T-helper 2 cell treated with Interferon-gamma antibody and Interleukin-4, amounts not matched to agents 100 ng/mL and 5 ng/mL, for 36 hours (primary cell): ENCODE data around the gene GRHL1. TPM values are rescaled to one million over a fixed set of nuclear protein-coding genes. Genes with fewer than 3 reads are reported as not detected.
"Not testable (repeated sequence)": the region's sequence is repeated elsewhere in the genome, so short reads cannot be mapped to it uniquely, and the experiment has no call there.

Experiments used
- intact Hi-C: fragments of 100-400 bp; cut with micrococcal nuclease; formaldehyde crosslinking; loops from one replicate; pipeline ENCODE4 v1.15.1; 2023
- total RNA-seq: library from RNA; stranded (reverse); gene quantifications from 2 replicates; pipeline ENCODE4 v1.2.3, GENCODE V29; 2022

The GRHL1 gene
- total RNA-seq, 1 donor from 2014 or later: 0.75 TPM

DNA sequence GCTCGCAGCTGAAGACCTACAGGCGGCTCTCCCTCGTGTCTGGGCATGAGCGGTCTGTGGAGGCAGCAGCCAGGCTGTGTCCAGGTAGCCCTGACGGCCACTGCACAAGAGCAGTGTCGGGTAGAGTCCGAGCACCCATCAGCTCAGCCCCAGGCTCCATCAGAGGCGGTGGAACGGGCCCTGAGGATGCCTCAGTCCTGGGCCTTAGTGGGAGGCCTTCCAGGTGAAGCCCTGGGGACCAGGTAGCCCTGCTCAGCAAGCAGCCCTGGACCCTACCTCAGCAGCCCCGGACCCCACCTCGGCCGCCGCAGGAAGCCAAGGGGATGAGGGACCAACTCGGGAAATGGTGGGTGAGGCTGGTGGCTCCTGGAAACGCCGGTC lies 70.5 kb downstream of the GRHL1 start:
- intact Hi-C loops: no loop called here

DNA sequence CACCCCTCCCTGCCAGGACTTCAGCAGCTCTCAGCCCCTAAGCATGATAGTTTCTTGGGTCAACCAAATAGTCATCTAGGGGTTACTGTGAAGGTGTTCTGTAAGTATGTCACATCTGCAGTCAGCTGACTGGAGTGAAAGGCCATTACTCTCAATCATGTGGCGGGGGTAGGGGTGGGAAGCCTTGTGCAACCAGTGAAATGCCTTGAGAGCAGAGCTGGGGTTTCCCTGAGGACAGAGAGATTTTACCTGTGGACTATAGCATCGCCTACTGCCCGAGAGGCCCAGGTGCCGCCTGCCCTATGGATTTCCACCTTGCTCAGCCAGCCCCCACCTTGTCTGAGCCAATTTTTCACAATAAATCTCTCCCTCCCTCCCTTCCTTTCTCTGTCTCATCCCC lies 71.0 kb downstream of the GRHL1 start:
- intact Hi-C loops: no loop called here

DNA sequence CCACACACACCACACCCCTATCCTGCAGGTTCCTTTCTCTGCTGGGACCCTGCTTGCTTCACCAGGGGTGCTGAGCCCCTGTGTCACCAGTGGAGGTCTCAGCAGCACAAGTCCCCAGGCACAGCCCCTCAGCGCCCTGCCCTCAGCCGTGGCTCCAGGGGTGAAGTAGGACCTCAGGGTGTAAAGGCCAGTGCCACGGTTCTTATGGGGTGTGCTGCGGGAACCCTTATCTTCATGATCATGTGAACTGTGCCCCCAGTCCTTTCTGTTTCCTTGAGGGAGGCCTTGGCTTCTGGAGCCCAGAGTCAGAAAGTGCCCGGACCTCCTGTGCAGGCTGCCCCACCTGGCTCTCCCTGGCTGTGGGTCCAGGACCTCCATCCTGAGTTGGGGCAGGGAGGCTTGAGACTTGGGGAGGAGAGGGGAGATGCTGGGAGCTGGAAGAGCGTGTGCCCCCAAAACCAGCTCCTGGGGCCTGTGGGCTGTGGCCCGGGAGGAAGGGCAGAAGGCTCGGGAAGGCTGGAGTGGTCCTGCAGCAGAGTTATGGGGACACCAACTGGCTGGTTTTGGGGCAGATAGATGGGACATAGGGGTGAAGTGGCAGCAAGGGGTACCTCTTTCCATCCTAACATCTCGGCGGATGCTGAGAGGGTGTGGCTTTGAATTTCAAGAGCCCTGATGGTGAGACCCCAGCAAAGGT lies 71.6 kb downstream of the GRHL1 start:
- intact Hi-C loops: no loop called here

DNA sequence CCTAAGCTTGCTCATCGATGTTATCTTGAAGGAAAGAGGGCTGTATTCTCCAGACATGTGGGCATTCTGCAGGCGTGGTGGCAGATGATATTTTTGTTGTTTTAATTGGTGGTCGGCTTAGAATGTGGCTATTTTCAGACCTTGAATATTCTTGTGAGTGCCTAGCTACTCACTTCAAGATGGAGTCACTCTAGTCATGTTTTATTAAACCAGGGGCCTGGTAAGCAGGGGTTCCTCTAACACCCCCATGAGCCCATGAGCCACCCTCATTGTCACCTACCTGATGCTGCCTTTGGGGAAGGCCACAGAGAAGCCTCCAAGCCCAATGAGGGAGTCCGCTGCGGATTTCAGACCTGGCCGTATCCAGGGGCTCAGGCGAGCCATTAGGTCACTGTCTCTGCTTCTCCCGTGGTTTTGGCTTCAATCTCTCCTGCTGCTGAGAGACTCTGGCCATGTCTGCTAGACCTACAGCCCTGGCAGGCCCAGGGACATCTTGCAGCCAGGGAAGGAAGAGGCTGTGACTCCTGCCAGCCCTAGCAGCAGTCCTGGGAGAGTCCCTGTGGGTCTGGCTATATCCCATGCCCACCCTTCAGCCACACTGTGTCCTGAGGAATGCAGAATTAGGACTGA lies 75.6 kb downstream of the GRHL1 start:
- intact Hi-C loops: no loop called here

GRCh38 chr2:10027660-10028330 lies 76.3 kb downstream of the GRHL1 start:
- intact Hi-C loops: no loop called here

DNA sequence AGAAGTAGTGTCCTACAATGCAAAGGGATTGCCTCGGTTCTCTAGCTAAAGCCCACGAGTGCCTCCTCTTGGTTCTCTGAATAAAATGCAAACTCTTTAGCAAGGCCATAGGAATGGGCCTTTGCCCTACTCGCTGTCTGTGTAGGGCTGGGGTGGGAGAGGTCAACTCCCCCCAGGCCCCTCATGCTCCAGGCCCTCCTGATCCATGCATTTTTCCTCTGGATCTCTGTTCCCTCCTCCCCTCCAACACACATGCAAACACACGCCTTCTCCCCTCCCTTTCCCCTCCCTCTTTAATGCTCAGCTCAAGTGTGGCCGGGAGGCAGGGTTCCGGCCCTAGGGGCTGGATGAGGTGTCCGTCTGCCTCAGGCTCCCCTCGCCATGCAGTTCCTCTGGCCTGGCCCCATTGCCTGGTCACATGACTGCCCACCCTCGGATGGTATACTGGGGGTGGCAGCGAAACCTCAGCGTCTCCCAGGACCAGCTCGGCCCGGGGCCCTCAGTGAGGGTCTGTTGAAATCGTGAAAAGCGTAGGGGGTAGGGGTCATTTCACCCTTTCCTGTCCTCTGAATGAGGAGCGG lies 77.0 kb downstream of the GRHL1 start:
- intact Hi-C loops: no loop called here

DNA sequence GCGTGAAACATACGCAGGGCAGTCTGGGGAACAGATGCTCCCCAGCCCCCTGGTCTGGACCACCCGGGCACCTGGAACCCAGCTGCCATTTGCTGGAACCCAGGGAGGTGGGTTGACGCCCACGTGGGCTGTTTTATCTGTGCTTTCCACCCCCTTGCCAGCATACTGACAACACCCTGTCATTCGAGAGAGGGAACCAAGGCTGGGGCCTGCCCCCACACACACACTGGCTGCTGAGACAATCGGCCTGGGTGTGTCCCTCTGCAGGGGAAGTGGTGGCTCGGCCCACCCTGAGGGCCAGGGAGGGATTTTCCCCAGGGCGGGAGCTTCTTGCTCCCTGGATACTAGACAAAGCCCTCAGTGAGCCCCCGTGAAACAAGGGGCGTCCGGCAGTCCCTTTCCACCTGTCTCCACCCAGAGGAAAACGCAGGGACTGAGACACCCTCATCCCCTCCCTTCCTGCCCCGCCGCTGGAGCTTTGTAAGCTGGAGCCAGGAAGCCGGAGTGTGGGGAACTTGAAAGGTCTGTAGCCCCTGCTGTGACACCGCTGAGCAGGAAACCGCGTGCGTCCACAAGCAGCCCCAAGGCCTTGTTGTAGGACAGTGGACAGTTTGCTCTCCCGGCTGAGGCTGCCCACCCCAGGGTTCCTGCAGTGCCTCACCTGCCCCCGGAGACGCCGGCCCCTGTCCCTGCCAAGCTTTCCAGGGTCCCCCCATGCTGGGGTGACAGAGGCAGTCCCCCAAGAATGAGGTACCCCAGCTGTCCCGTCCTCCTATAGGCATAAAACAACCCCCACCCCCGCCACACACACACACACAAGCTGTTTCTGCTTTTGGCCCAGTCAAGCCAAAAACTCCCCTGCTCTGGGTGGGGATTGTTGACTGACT lies 77.7 kb downstream of the GRHL1 start:
- intact Hi-C loops: no loop called here

DNA sequence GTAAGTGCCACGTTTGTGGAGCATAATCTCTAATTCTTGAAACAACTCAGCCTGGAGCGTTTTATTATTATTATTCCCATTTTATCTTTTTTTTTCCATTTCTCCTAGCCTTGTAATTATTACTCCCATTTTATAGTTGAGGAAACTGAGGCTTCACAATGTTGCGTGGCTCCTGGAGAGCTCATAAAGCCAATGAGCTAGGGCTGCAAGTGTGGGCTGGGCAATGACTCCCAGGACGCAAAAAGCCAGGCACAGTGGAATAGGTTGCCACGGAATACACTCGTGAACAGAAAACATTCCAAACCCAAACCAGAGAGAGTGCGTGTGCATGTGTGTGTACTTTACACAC lies 78.4 kb downstream of the GRHL1 start:
- intact Hi-C loops: no loop called here

- intact Hi-C loops: no loop called here
Measured at GRCh38 chr2:10030311-10030736, 78.8 kb downstream of the GRHL1 start.

GRCh38 chr2:10030798-10031197 lies 79.3 kb downstream of the GRHL1 start:
- intact Hi-C loops: not testable (repeated sequence)

DNA sequence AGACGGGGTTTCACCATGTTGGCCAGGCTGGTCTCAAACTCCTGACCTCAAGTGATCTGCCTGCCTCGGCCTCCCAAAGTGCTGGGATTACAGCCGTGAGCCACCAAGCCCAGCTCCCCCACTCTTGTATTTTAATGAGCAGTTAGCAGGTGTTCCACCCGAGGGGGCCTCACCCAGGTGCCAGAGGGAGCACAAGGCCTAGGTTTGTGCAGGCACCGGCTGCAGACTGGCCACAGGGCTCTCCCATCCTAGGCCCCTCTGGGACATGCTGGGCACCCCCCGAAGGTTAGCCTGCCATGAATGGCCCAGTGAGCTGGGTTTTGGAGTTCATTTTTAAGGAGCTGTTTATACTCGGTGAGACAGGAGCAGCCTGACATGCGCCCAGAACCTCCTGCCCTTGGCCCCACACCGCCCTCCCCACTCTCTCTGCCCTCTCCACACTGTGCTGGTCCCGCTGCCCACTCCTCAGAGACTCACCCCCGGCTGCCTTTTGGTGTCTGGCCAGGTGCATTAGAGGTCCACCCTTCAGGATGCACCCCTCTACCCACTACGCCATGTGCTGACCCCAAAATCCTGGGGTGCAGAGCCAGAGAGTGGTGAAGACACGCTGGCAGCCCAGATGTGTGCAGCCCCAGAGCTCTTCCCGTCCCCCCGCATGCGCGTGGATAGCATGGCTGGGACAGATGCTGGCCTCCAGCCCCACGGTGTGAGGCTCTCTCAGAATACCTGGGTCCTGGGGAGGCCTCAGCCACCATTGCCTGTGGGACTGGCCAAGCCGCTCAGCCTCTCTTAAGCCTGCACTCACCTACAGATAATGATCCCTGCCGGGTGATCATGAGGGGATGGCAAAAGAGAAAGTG lies 80.6 kb downstream of the GRHL1 start:
- intact Hi-C loops: no loop called here

DNA sequence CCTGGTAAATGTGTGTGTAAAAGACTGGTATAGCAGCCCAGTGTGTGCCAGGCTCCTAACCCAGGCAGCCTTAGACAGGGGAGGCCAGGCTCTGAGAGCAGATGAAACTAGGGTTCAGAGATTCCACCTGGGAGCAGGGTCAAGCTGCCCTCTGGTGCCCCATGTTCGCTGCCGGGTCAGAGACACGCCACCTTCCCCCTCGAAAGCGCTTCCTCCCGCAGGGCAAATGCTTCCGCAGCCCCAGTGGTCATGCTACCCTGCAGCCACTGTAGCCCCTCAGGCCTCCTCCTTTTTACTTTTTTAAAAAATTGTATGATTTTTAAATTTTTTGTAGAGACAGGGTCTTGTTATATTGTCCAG lies 81.2 kb downstream of the GRHL1 start:
- intact Hi-C loops: no loop called here

- intact Hi-C loops: no loop called here
Measured at GRCh38 chr2:10033251-10034006, 81.9 kb downstream of the GRHL1 start.

DNA sequence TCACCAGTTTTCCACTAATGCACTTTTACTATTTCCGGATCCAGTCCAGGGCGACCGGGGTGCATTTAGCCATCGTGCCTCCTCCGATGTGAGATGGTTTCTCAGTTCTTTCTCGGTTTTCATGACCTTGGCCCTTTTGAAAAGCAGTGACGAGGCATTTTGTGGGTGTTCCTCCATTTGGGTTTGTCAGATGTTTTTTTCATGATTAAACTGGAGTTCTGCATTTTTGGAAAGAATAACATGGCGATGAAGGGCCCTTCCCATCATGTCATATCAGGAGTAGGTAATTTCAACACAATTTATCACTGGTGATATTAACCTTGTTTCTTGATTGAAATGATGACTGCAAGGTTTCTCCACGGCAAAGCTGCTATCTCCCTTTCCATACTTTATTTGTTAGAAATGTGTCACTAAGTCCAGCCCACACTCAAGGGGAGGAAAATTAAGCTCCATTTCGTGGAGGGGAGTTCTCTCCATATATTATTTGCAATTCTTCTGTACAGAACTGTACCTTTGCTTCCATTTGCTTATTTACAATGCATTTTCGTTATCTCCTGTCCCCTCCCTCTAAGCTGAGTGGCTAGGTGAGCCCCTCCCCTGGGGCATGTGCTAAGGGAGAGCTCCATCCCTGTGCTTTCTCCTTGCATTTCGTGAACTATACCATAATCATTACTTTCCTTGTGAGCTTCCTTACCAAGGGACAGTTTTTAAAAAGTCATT lies 83.0 kb downstream of the GRHL1 start:
- intact Hi-C loops: no loop called here

DNA sequence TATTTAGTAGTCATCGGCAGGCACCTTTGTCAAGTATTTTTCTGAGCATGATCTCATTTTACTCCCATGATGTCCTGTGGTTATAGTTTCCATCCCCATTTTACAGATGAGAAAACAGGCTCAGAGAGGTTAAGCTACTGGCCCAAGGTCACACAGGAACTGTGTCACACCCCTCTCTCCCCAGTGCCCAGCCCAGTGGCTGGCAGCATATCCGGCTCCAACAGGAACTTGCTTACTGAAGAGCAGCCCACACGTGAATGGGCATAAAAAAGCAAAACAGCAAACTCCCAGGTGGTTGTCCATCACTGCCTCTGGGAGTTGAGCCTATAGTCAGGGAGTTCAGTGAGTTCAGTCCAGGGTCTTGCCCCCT lies 83.5 kb downstream of the GRHL1 start:
- intact Hi-C loops: no loop called here

DNA sequence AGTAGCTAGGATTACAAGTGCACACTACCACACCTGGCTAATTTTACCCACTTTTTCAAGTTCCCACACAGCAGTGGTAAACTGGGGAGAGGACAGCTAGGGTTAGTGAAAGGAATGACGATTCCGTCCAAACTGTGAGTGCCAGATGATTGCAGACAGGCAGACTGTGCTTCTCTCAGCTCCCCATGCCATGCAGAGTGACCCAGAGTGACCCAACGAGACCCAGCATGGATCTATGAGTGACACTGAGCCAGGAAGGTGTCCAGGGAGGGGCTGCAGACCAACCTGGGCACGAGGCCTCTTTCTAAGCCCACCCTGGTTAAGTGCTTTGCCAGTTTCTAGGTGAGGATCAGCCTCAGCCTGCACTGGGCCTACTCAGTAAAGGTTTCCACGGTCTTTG lies 84.1 kb downstream of the GRHL1 start:
- intact Hi-C loops: no loop called here

DNA sequence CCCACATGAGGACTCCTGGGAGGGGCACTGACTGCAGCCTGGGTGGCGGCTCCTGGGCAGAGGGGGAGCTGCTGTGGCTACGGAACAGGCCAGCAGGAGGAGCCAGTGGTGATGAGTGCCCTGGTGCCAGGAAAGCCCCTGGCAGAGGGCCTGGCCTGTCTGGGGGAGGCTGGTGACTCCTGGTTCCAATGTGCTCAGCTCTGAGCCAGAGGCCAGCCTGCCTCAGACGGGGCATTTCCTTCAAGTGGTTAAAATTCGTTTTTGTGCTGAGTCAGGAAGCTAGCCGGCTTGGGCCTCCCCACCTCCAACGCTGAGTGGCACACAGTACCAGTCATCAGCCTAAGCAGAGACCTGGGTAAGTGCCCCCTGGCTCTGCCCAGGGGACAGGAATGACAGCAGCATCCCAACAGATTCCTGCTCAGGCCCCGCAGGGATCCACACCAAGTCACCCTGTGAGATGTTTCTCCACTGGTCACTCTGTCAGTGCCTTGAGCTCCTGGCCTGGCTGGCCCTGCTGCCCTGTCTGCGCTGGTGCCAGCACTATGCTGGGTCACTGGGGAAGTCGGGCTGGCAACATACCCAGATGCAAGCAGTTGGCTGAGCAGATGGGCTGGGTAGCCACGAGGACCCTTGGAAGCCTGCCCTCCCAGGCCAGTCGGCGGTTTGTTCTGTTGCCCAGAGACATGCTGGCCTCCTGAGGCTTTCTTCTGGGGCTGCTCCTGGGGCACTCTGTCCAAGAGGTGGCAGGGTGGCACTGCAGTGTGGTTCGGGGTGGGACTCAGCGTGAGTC lies 84.8 kb downstream of the GRHL1 start:
- intact Hi-C loops: no loop called here

- intact Hi-C loops: no loop called here
Measured at GRCh38 chr2:10038123-10038522, 86.6 kb downstream of the GRHL1 start.
